ENCODE results near the gene OLIG2. TPM values are rescaled to one million over a fixed set of nuclear protein-coding genes. Genes with fewer than 3 reads are reported as not detected.

OLIG2 gene
- total RNA-seq, 4 donors from 2014 or later, result not detected

DNA sequence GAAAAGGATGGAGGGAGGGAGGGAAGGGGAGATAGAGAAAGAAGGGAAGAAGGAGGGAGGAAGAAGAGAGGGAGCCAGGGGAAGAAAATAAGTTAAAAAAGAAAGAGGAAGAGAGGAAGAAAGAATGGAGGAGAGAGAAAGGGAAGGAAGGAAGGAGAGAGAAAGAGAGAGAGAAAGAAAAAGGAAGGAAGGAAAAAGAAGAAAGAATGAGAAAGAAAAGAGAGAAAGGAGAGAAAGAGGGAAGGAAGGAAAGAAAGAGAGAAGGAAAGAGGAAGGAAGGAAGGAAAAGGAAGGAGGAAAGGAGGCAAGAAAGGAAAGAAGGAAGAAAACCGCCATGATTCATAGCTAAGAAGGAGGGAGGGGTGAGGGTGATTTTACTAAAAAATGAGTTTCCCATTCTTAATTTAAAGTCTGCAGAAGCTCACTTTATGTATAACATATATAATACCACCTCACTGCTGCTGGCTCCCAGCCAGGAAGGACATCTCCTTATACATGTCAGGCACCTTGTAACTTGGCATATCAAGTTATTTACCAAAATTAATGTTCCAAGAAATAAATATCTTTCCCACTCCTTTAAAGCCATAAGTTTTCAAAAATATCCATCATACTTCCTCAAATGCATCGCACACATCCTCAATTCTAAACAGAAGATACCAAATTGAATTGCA is 46.0 kb upstream of the OLIG2 start:
- H3K27me3 ChIP-seq, result peaks cover 0 to 67% (median 0%) of the 10 kb centered on the region in 4 donors
- H3K9me3 ChIP-seq, result no peaks in the 10 kb centered on the region
- no peak for DNase-seq
- intact Hi-C loops (cut with DNase I), result no loop called here
- no peaks in the 10 kb centered on the region for H3K4me1 ChIP-seq
- H3K4me3 ChIP-seq, result no peak overlapping the region
- 61 to 78% methylated on average over 2 of the region's 2 CpGs for WGBS, 2 donors
- H3K36me3 ChIP-seq, result no peaks in the 10 kb centered on the region
- TF ChIP-seq POLR2A (IDR thresholded peaks at IDR 0.05), result no peak
- TF ChIP-seq, protein P1, sequence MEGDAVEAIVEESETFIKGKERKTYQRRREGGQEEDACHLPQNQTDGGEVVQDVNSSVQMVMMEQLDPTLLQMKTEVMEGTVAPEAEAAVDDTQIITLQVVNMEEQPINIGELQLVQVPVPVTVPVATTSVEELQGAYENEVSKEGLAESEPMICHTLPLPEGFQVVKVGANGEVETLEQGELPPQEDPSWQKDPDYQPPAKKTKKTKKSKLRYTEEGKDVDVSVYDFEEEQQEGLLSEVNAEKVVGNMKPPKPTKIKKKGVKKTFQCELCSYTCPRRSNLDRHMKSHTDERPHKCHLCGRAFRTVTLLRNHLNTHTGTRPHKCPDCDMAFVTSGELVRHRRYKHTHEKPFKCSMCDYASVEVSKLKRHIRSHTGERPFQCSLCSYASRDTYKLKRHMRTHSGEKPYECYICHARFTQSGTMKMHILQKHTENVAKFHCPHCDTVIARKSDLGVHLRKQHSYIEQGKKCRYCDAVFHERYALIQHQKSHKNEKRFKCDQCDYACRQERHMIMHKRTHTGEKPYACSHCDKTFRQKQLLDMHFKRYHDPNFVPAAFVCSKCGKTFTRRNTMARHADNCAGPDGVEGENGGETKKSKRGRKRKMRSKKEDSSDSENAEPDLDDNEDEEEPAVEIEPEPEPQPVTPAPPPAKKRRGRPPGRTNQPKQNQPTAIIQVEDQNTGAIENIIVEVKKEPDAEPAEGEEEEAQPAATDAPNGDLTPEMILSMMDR (IDR thresholded peaks at IDR 0.05), result no peak
- no peak overlapping the region for H3K27ac ChIP-seq

DNA sequence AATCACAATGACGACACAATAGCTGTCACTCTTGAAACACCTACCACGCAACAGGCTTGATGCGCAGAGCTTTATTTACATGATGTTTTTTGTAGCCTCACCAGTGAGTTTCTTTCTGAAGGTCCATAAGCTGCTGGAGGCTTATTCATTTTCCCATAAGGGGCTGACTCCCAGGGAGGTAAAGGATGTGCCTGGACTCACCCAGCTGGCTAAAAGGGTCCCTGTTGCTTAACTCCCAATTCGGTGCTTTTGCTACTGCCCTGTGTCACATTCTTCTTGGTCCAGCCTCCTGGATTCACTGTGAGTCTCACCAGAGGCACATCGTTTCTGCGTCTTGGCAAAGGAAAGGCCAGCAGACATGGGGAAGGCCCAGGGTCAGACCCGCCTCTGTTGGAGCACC is 44.6 kb upstream of the OLIG2 start:
- 83 to 94% methylated on average over 7 of the region's 7 CpGs for WGBS, 2 donors
- TF ChIP-seq, protein P1 (IDR thresholded peaks at IDR 0.05), result no peak
- no peak for TF ChIP-seq POLR2A (IDR thresholded peaks at IDR 0.05)
- no peak for DNase-seq
- H3K27ac ChIP-seq, result no peak overlapping the region
- peaks cover 0 to 60% (median 0%) of the 10 kb centered on the region in 4 donors for H3K27me3 ChIP-seq
- no peaks in the 10 kb centered on the region for H3K36me3 ChIP-seq
- H3K4me1 ChIP-seq, result no peaks in the 10 kb centered on the region
- H3K9me3 ChIP-seq, result no peaks in the 10 kb centered on the region
- intact Hi-C loops (cut with DNase I), result no loop called here
- H3K4me3 ChIP-seq, result no peak overlapping the region

DNA sequence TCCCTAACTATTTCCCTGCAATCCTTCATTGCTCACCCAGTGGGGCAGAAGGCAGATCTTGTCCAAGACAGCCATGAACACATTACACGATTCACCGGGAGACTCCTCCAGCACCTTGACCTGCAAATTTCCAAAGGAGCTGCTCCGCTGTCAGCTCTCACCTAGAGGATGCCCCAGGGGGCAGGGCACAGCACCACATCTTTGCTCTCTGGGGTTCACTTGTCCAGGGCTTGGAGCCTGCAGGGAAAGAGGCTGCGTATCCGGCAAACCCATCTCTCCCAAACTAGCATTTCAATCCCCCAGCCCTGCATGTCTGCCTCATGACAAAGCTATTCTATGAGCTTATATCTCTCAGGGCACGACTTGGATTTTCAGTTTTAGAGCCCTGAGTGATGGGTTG is 35.1 kb upstream of the OLIG2 start:
- DNase-seq, result no peak
- Histone ChIP-seq H3K27me3 (peaks cover 0 to 51% (median 0%) of the 10 kb centered on the region in 4 donors), H3K36me3 (no peaks in the 10 kb centered on the region), H3K4me1 (no peaks in the 10 kb centered on the region), H3K4me3 (no peak overlapping the region), H3K27ac (no peak overlapping the region), H3K9me3 (no peaks in the 10 kb centered on the region)
- intact Hi-C loops (cut with DNase I), result no loop called here
- 37 to 62% methylated on average over 5 of the region's 6 CpGs for WGBS, 2 donors
- TF ChIP-seq, protein P1 (IDR thresholded peaks at IDR 0.05), result no peak
- no peak for TF ChIP-seq POLR2A (IDR thresholded peaks at IDR 0.05)

DNA sequence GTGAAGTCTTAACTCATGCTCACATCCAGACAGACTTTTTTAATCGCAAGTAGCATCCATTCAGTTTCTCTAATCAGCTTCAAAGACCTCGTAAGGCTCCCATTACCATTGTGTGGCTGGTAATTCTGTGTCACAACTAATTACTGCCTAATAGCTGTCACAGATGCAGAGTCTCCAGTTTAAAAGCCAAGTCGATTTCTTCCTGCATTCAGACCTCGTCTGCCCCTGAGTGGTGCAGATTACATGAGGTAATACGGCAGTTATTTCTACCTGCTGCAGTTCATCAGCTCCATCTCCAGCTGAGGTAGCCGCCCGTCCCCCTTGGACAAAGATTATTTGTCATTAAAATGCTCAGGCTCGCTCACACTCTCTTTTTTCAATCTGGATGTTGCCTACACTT is 34.4 kb upstream of the OLIG2 start:
- no peaks in the 10 kb centered on the region for H3K9me3 ChIP-seq
- peaks cover 0 to 49% (median 0%) of the 10 kb centered on the region in 4 donors for H3K27me3 ChIP-seq
- no peaks in the 10 kb centered on the region for H3K36me3 ChIP-seq
- no peak overlapping the region for H3K27ac ChIP-seq
- DNase-seq, result no peak
- intact Hi-C loops (cut with DNase I), result no loop called here
- WGBS, 2 donors, result 37 to 45% methylated on average over 7 to 8 of the region's 8 CpGs
- H3K4me3 ChIP-seq, result no peak overlapping the region
- H3K4me1 ChIP-seq, result no peaks in the 10 kb centered on the region
- TF ChIP-seq, protein P1 (IDR thresholded peaks at IDR 0.05), result no peak
- no peak for TF ChIP-seq POLR2A (IDR thresholded peaks at IDR 0.05)

DNA sequence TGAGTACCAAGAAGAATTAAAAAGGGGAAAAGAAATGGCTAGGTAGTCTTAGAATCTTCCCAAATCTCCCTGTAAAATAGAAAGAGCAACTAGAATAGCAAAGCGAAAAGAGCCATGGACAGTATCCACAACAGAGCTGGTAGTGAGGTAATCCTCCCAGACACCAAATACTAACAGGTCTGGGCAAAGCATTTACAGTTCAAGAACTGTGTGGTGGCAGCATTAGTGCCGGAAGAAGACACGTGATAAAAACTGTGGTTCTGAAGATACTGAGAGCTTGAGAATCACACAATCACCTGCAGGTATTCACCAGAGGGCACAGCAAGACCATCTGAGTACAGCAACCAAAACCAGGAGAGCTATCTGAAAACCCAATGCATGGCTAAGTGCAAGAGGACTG is 31.8 kb upstream of the OLIG2 start:
- intact Hi-C loops (cut with DNase I), result no loop called here

More for the DNA sequence above, 31.8 kb upstream of the OLIG2 start:
- Histone ChIP-seq H3K27me3 (peaks cover 0 to 57% (median 0%) of the 10 kb centered on the region in 4 donors), H3K36me3 (no peaks in the 10 kb centered on the region), H3K4me1 (no peaks in the 10 kb centered on the region), H3K9me3 (no peaks in the 10 kb centered on the region), H3K27ac (no peak overlapping the region), H3K4me3 (no peak overlapping the region)
- no peak for TF ChIP-seq POLR2A (IDR thresholded peaks at IDR 0.05)
- WGBS, 2 donors, result 44 to 55% methylated on average over 3 of the region's 3 CpGs
- no peak for DNase-seq
